Eye (tissue), 1 donor: ENCODE results near the gene IQCE.

ENCODE experiments used
- DNase-seq: peaks from one replicate; pipeline ENCODE4 v3.0.0-alpha.2; 2015

Gene IQCE

GRCh38 chr7:2651336-2651735 is 92.6 kb downstream of the IQCE start:
- DNase-seq: no peak

GRCh38 chr7:2651847-2652735 is 93.3 kb downstream of the IQCE start:
- DNase-seq: no peak

GRCh38 chr7:2652736-2653060 is 93.9 kb downstream of the IQCE start:
- DNase-seq: no peak

- DNase-seq: no peak
Measured at GRCh38 chr7:2654059-2654458, 95.3 kb downstream of the IQCE start.

- DNase-seq: no peak
Measured at GRCh38 chr7:2655870-2656614, 97.3 kb downstream of the IQCE start.

- DNase-seq: no peak
Measured at GRCh38 chr7:2657208-2657607, 98.4 kb downstream of the IQCE start.

GRCh38 chr7:2657920-2658671 is 99.3 kb downstream of the IQCE start:
- DNase-seq: no peak

- no peak for DNase-seq
Measured at GRCh38 chr7:2658941-2659340, 100.2 kb downstream of the IQCE start.

- no peak for DNase-seq
Measured at GRCh38 chr7:2659556-2660358, 101.0 kb downstream of the IQCE start.

GRCh38 chr7:2660359-2661095 is 101.7 kb downstream of the IQCE start:
- DNase-seq: no peak

- no peak for DNase-seq
Measured at GRCh38 chr7:2661096-2661449, 102.3 kb downstream of the IQCE start.

- no peak for DNase-seq
Measured at GRCh38 chr7:2661602-2662272, 103.0 kb downstream of the IQCE start.

GRCh38 chr7:2662273-2663120 is 103.7 kb downstream of the IQCE start:
- DNase-seq: no peak

GRCh38 chr7:2663121-2663886 is 104.5 kb downstream of the IQCE start:
- DNase-seq: no peak

GRCh38 chr7:2663960-2664359 is 105.2 kb downstream of the IQCE start:
- no peak for DNase-seq
